ENCODE results near the gene PLXNA1. TPM values are rescaled to one million over a fixed set of nuclear protein-coding genes. Genes with fewer than 3 reads are reported as not detected.

Gene PLXNA1
- total and polyA plus RNA-seq, 10 of the 15 experiments (the other 5 are each of a cell fraction or from before 2014, with no cell fraction given) = 0.03 to 16.4 (median 2.5) TPM

DNA sequence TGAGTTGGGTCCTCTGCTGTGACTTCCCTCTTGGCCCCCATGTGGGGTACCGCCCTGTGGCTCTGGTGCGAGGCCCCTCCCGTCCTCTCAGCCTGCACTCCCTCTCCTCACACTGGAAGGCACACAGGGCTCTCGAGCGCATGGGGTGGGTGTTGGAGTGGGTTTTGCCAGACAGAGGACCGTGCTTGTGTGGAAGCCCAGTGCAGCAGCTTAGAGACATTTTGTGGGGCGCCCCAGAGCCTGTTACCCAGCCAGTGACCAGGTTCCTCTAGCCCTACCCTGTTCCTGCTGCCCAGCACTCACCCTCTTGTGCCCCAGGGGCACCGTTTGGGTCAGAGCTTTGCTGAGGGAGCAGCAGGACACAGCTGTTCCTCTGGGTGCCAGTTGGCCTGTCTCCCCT is 9.9 kb downstream of the PLXNA1 start:
- SMC1A ChIA-PET (ENCODE audit: uncharacterized antibody, unreplicated experiment) = no interaction called here
- DNase-seq (ENCODE audit: low read depth, low spot score) = no peak
- TF ChIP-seq WRNIP1 (IDR thresholded peaks at IDR 0.05; ENCODE audit: borderline replicate concordance, low read depth, low read length) (no peak), LARP7 (IDR thresholded peaks at IDR 0.05) (no peak), JUNB (IDR thresholded peaks at IDR 0.05) (no peak), MEF2A (IDR thresholded peaks at IDR 0.05; ENCODE audit: insufficient read depth, low read depth, low read length) (no peak), CEBPB (IDR thresholded peaks at IDR 0.05; ENCODE audit: borderline replicate concordance in 1 of 2, low read depth in 2 of 2, low read length in 2 of 2) (no peak), CREM (IDR thresholded peaks at IDR 0.05; ENCODE audit: low read depth) (no peak), NR2C1 (IDR thresholded peaks at IDR 0.05) (no peak), SREBF1 (IDR thresholded peaks at IDR 0.05; ENCODE audit: low read length) (no peak), SPI1 (IDR thresholded peaks at IDR 0.05; ENCODE audit: borderline replicate concordance, insufficient read depth, low read depth, low read length) (no peak), RUNX3 (IDR thresholded peaks at IDR 0.05; ENCODE audit: low read length) (no peak), MTA3 (IDR thresholded peaks at IDR 0.05; ENCODE audit: borderline replicate concordance, low read length) (no peak)
- TF ChIP-seq, protein P1, sequence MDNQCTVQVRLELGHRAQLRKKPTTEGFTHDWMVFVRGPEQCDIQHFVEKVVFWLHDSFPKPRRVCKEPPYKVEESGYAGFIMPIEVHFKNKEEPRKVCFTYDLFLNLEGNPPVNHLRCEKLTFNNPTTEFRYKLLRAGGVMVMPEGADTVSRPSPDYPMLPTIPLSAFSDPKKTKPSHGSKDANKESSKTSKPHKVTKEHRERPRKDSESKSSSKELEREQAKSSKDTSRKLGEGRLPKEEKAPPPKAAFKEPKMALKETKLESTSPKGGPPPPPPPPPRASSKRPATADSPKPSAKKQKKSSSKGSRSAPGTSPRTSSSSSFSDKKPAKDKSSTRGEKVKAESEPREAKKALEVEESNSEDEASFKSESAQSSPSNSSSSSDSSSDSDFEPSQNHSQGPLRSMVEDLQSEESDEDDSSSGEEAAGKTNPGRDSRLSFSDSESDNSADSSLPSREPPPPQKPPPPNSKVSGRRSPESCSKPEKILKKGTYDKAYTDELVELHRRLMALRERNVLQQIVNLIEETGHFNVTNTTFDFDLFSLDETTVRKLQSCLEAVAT (IDR thresholded peaks at IDR 0.05) = no peak
- TF ChIP-seq, protein P2, sequence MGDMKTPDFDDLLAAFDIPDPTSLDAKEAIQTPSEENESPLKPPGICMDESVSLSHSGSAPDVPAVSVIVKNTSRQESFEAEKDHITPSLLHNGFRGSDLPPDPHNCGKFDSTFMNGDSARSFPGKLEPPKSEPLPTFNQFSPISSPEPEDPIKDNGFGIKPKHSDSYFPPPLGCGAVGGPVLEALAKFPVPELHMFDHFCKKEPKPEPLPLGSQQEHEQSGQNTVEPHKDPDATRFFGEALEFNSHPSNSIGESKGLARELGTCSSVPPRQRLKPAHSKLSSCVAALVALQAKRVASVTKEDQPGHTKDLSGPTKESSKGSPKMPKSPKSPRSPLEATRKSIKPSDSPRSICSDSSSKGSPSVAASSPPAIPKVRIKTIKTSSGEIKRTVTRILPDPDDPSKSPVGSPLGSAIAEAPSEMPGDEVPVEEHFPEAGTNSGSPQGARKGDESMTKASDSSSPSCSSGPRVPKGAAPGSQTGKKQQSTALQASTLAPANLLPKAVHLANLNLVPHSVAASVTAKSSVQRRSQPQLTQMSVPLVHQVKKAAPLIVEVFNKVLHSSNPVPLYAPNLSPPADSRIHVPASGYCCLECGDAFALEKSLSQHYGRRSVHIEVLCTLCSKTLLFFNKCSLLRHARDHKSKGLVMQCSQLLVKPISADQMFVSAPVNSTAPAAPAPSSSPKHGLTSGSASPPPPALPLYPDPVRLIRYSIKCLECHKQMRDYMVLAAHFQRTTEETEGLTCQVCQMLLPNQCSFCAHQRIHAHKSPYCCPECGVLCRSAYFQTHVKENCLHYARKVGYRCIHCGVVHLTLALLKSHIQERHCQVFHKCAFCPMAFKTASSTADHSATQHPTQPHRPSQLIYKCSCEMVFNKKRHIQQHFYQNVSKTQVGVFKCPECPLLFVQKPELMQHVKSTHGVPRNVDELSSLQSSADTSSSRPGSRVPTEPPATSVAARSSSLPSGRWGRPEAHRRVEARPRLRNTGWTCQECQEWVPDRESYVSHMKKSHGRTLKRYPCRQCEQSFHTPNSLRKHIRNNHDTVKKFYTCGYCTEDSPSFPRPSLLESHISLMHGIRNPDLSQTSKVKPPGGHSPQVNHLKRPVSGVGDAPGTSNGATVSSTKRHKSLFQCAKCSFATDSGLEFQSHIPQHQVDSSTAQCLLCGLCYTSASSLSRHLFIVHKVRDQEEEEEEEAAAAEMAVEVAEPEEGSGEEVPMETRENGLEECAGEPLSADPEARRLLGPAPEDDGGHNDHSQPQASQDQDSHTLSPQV (IDR thresholded peaks at IDR 0.05) = no peak
- TF ChIP-seq, protein P3, sequence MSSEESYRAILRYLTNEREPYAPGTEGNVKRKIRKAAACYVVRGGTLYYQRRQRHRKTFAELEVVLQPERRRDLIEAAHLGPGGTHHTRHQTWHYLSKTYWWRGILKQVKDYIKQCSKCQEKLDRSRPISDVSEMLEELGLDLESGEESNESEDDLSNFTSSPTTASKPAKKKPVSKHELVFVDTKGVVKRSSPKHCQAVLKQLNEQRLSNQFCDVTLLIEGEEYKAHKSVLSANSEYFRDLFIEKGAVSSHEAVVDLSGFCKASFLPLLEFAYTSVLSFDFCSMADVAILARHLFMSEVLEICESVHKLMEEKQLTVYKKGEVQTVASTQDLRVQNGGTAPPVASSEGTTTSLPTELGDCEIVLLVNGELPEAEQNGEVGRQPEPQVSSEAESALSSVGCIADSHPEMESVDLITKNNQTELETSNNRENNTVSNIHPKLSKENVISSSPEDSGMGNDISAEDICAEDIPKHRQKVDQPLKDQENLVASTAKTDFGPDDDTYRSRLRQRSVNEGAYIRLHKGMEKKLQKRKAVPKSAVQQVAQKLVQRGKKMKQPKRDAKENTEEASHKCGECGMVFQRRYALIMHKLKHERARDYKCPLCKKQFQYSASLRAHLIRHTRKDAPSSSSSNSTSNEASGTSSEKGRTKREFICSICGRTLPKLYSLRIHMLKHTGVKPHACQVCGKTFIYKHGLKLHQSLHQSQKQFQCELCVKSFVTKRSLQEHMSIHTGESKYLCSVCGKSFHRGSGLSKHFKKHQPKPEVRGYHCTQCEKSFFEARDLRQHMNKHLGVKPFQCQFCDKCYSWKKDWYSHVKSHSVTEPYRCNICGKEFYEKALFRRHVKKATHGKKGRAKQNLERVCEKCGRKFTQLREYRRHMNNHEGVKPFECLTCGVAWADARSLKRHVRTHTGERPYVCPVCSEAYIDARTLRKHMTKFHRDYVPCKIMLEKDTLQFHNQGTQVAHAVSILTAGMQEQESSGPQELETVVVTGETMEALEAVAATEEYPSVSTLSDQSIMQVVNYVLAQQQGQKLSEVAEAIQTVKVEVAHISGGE (CRISPR knock-in tag; IDR thresholded peaks at IDR 0.05) = no peak
- WGBS (ENCODE audit: insufficient coverage, insufficient replicate concordance, low lambda C conversion rate, missing lambda C conversion rate) = 48% methylated on average over 8 of the region's 8 CpGs
- no peak overlapping the region for H3K4me3 ChIP-seq
- H4K20me1 ChIP-seq (ENCODE audit: control insufficient read depth, insufficient read depth) = peaks cover 3% of the 10 kb centered on the region; the same call in 1 of the 2 replicates
- in situ Hi-C loops (cut with MboI) (no loop called here), intact Hi-C loops (cut with micrococcal nuclease; ENCODE audit: unreplicated experiment) (no loop called here)
- no peak overlapping the region for H3K4me2 ChIP-seq (ENCODE audit: control insufficient read depth, insufficient read depth)
- RAD21 ChIA-PET (ENCODE audit: unreplicated experiment) = no interaction called here
- BruUV-seq (replicated peaks) = no TSS peak
- H3K36me3 ChIP-seq (ENCODE audit: control insufficient read depth in 2 of 2, insufficient read depth in 2 of 2, low read length in 1 of 2) = peaks cover 0 to 16% of the 10 kb centered on the region in 2 experiments; a peak in 2 of 4 replicates
- no peaks in the 10 kb centered on the region for H3K27me3 ChIP-seq (replicated peaks in 1 of 2; ENCODE audit: control insufficient read depth in 2 of 2, insufficient read depth in 2 of 2, low read length in 1 of 2)
- no peaks in the 10 kb centered on the region for H3K9me3 ChIP-seq (replicated peaks; ENCODE audit: control insufficient read depth, insufficient read depth, low read length)
- POLR2A ChIA-PET = no interaction called here
- no peaks in the 10 kb centered on the region for H3K79me2 ChIP-seq (ENCODE audit: control insufficient read depth, insufficient read depth, low read length)
- no peak overlapping the region for H2AFZ ChIP-seq (ENCODE audit: control insufficient read depth, low read depth, low read length)
- no peak overlapping the region for H3K27ac ChIP-seq (ENCODE audit: control insufficient read depth, insufficient read depth)
- CTCF ChIA-PET = interaction anchor here (0.6 kb wide), 1 partner anchor 1820 kb away, joined by 3 read pairs; no protein-coding TSS in a partner anchor
- H3K4me1 ChIP-seq (ENCODE audit: control insufficient read depth, insufficient read depth, low read length) = no peaks in the 10 kb centered on the region
- H3K9ac ChIP-seq (ENCODE audit: control insufficient read depth, insufficient read depth, low read length) = no peak overlapping the region
- no peak for FAIRE-seq
- no peak for ATAC-seq
